GM13976 (cell line): Measurements from ENCODE around the gene CACHD1.

Experiments
- DNase-seq: peaks from one replicate; pipeline ENCODE4 v3.0.0; 2012; ENCODE audit warnings: low spot score
- CTCF ChIP-seq: IDR thresholded peaks from 2 replicates; pipeline ENCODE4 v1.5.1; 2012; ENCODE audit warnings: borderline replicate concordance, mild to moderate bottlenecking; ENCODE audit not compliant: insufficient read depth; ENCODE audit errors: extremely low read depth, missing control alignments, control extremely low read depth
- in situ Hi-C: fragments of 300-500 bp; cut with MboI; formaldehyde crosslinking; loops from one replicate; pipeline ENCODE4 v1.12.0; 2022; ENCODE audit warnings: low sequenced_read_pairs, mixed read lengths, inconsistent platforms; ENCODE audit not compliant: unreplicated experiment

The CACHD1 gene

DNA sequence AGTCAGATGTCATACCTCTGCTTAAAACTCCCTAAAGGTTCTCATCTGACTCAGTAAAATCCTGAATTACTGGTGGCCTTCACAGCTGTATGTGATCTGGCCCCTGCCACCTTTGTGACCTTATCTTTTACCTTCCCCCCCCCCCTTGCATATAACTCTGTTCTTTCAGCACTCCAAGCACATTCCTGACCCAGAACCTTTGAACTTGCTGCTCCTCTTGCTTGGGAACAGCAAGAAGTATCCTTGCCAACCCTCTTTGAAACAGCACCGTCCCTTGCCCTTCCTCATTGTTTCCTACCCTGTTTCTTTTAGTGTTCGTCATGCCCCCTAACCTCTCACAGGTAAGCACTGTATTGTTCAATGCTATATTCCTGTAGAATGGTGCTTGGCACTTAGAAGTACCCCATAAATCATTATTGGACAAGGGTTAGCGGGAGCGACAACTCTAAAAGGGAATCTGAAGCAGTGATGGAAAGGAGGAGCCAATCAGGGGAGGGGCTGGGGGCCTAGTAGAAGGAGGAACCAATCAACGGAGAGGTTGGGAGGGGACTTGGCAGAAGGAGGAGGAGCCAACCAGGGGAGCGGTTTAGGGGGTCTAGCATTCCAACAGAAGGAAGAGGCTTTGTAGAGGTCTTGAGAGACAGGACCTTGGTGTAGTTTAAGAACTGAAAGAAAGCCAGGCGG lies 13.9 kb downstream of the CACHD1 start:
- TF ChIP-seq CTCF, result no peak
- in situ Hi-C loops, result no loop called here
- DNase-seq, result no peak

DNA sequence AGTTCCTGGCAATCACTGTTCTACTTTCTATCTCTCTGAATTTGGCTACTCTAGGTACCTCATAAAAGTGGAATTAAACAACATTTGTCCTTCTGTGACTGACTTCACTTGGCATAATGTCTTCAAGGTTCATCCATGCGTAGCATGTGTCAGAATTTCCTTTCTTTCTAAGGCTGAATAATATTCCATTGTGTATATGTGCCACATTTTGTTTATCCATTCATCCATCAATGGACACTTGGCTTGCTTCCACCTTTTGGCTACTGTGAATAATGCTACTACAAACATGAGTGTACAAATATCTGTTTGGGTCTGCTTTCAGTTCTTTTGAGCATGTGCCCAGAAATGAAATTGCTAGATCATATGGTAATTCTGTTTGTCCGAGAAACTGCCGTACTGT lies 14.7 kb downstream of the CACHD1 start:
- no peak for DNase-seq
- in situ Hi-C loops, result no loop called here
- TF ChIP-seq CTCF, result no peak

GRCh38 chr1:64486193-64486592 lies 16.3 kb downstream of the CACHD1 start:
- no peak for DNase-seq
- no peak for TF ChIP-seq CTCF
- in situ Hi-C loops, result no loop called here

DNA sequence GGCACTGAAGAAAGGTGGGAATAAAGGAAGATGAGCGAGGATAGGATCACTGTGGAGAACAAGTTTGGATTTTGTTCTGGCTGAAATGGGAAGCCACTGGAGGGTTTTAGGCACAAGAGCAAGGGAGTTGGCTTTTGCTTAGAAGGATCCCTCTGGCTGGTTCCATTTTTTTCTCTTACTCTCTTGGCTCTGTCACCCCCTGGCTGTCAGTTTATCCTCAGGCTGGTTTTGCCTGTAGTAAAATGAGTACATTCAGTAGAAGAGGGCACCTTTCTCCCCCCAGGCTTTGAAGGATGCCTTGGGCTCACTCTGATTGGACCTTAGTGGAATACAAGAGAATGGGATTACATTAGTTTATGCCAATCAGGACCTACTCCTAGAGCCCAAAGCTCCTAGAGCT lies 17.1 kb downstream of the CACHD1 start:
- no peak for DNase-seq

GRCh38 chr1:64488862-64489261 lies 18.9 kb downstream of the CACHD1 start:
- DNase-seq, result no peak
- in situ Hi-C loops, result no loop called here
- TF ChIP-seq CTCF, result no peak

More for the DNA sequence above, 17.1 kb downstream of the CACHD1 start:
- in situ Hi-C loops, result no loop called here
- TF ChIP-seq CTCF, result no peak

DNA sequence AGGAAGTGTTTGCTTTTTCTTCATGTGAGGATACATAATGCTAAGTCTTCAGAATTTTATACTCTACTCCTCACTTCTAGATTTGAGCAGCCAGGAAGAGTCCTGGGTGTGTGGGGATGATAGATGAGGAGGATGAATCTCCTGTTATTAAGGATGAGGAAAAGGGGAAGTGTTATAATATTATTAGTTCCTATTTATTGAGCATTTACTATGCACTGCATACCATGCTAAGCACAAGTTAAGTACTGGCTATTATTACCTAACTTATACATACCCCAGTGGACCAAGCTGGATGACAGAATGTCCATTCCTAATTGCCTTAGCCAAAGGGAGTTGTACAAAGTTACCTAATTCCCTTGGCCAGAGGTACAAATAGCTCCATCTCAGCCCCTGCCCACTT lies 19.8 kb downstream of the CACHD1 start:
- DNase-seq, result no peak
- in situ Hi-C loops, result no loop called here
- TF ChIP-seq CTCF, result no peak
